ENCODE measurements around the gene BANK1.

BANK1 gene

GRCh38 chr4:101807351-101807750, 16.8 kb downstream of the BANK1 start:
- in situ Hi-C loops (cut with MboI; ENCODE audit: low sequenced_read_pairs), result no loop called here

GRCh38 chr4:101813604-101814003, 23.1 kb downstream of the BANK1 start:
- in situ Hi-C loops (cut with MboI; ENCODE audit: low sequenced_read_pairs), result no loop called here

GRCh38 chr4:101818362-101818761, 27.8 kb downstream of the BANK1 start:
- in situ Hi-C loops (cut with MboI; ENCODE audit: low sequenced_read_pairs), result no loop called here

DNA sequence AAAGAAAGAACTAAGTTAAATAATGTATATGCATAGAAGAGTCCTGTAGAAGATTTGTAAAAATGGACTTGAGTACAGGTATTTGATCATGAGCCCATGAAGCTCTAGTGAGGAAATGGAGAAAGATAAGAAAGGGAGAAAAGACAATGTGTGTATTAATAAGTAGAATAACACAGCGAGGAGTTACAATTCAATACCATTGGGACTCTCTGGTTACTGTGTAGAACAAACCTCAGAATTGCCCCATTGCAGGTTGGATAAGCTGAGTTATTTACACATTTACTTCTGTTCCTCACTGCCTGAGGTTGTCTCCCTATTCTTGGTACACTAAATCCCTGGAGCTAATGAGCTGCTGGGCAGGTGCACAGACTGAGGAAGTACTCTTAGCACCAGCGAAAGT, 33.3 kb downstream of the BANK1 start:
- in situ Hi-C loops (cut with MboI; ENCODE audit: low sequenced_read_pairs), result no loop called here

GRCh38 chr4:101824500-101824899, 34.0 kb downstream of the BANK1 start:
- in situ Hi-C loops (cut with MboI; ENCODE audit: low sequenced_read_pairs), result no loop called here

DNA sequence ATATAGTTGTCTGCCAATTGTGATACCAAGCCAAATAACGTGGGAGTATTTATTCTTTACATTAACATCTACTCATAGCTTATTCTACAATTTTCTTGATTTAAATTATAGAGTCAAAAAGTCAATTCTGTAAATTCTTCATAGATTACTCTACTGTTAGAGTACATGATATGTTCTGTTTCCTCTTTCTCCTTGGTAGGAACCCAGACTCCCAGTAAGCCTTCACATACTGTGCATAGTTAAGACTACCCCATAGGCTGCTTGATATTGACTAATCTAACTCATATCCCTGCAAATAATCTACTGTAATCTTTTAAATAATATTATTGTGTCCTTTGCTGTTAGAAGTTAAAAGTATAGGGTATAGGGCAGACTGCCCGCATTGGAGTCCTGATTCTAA, 35.4 kb downstream of the BANK1 start:
- in situ Hi-C loops (cut with MboI; ENCODE audit: low sequenced_read_pairs), result no loop called here

- in situ Hi-C loops (cut with MboI; ENCODE audit: low sequenced_read_pairs), result no loop called here
These were observed 41.3 kb downstream of the BANK1 start for GRCh38 chr4:101831816-101832215.

- in situ Hi-C loops (cut with MboI; ENCODE audit: low sequenced_read_pairs), result no loop called here
These were observed 43.0 kb downstream of the BANK1 start for GRCh38 chr4:101833480-101833879.

- in situ Hi-C loops (cut with MboI; ENCODE audit: low sequenced_read_pairs), result no loop called here
These were observed 44.8 kb downstream of the BANK1 start for GRCh38 chr4:101835121-101835904.

DNA sequence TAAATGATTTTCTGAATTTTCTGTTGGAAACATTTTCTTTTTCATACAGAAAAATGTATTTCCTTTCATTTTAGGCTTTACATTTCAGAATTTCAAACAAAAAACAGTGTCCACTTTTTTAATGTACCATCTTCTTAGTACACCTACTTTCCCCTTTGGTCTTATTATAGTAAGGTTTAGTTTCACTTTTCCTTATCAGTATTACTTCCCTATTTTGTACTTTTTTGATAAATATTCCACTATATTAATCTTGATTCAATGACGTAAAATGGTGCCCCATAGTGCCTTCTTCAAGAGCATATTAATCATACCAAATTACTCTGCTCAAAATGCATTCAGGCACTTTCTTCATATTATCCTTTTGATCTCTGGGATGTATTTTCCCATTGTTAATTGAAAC, 52.5 kb downstream of the BANK1 start:
- in situ Hi-C loops (cut with MboI; ENCODE audit: low sequenced_read_pairs), result no loop called here

GRCh38 chr4:101846550-101846949, 56.0 kb downstream of the BANK1 start:
- in situ Hi-C loops (cut with MboI; ENCODE audit: low sequenced_read_pairs), result no loop called here

- in situ Hi-C loops (cut with MboI; ENCODE audit: low sequenced_read_pairs), result no loop called here
These were observed 60.2 kb downstream of the BANK1 start for GRCh38 chr4:101850698-101851097.

DNA sequence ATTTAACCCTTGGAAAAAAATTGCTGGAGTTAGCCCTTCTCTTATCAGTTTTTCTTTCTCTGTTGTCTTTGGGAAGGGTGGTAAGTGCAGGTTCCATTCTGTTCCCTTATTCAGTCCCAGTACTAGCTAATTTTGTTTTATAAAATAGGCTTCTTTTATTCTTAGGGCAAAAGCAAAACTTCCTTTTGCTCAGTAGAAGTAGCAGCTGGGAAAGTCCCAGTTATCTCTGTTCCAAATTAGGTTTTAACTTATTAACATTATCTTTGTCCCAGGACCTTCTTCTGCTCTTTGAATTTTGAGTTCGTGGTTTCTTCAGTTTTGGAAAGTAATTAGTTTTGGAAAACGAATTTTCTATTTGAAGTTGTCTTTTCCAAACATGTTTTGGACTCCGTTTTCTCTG, 61.1 kb downstream of the BANK1 start:
- in situ Hi-C loops (cut with MboI; ENCODE audit: low sequenced_read_pairs), result no loop called here

DNA sequence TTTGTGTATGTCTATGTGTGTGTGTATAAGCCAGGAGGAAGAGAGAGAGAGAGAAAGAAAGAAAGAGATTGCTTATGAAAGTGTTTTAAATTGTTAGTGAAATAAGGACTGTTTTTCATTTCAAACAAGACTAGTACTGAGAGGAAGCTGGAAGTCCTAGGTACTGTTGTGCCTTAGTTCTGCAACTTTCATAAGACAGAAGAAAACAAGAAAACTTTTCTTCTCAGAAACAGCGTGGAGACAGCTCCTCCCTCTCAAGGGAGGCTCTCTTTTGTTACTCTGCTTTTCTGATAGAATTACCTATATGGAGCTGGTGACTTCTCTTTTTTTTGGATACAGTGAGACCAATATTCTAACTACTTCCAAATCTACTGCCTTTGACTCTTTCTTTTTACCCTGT, 62.5 kb downstream of the BANK1 start:
- in situ Hi-C loops (cut with MboI; ENCODE audit: low sequenced_read_pairs), result no loop called here

GRCh38 chr4:101853691-101854090, 63.2 kb downstream of the BANK1 start:
- in situ Hi-C loops (cut with MboI; ENCODE audit: low sequenced_read_pairs), result no loop called here

GRCh38 chr4:101855239-101855638, 64.7 kb downstream of the BANK1 start:
- in situ Hi-C loops (cut with MboI; ENCODE audit: low sequenced_read_pairs), result no loop called here

- in situ Hi-C loops (cut with MboI; ENCODE audit: low sequenced_read_pairs), result no loop called here
These were observed 65.6 kb downstream of the BANK1 start for GRCh38 chr4:101856149-101856548.

DNA sequence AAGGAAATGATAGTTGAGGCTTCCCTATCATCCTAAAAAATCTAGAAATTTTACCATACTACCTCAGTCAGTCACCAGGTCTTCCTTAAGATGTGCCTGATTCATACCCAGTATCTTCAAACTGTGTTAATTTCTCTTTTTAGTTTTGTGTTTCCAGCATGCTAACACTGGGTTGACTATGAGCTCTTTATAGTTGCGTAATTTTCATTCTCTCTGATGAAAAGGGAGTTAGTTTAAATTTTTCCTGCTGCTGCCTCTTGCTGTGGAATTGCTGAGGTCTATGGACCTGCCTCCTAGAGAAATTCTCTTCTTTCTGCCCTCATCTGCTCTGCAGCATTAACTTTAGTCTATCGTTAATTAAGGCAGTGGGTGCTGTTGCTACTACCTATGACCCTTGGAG, 66.6 kb downstream of the BANK1 start:
- in situ Hi-C loops (cut with MboI; ENCODE audit: low sequenced_read_pairs), result no loop called here

DNA sequence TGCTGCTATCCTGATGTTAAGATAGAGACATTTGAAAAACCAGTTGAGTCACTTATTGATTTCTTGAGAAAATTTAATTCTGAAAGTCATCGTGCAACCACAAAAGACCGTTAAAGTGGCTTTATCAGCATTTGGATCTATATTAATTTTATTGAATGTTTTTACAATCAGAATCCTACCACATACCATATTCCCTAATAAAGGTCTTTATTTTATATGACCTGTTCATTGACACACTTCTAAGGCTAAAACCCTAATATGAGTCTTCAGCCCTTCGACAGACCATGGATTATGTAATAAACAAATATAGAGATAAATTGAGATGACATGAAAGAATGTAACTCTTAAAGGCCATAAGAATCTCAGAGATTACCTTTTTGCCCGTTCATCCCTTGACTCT, 68.1 kb downstream of the BANK1 start:
- in situ Hi-C loops (cut with MboI; ENCODE audit: low sequenced_read_pairs), result no loop called here

GRCh38 chr4:101862595-101862994, 72.1 kb downstream of the BANK1 start:
- in situ Hi-C loops (cut with MboI; ENCODE audit: low sequenced_read_pairs), result no loop called here

DNA sequence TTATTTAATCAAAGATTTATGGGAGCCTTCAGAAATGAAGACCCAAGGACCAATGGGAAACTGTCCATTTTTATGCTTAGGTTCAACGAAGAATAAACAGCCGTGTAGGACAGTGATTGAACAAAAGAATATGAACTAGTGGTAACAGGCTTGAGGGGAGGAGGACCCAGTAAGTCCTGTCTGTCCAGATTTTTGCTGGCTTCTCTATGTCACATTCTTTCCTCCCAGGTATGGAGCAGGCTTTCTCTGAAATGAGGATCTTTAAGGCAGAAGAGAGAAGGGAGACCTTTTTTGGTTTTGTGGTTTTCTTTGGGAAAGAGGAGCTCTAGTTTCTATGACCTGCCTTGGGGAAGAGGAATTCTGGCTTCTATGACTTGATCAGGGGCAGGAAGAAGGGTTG, 74.1 kb downstream of the BANK1 start:
- in situ Hi-C loops (cut with MboI; ENCODE audit: low sequenced_read_pairs), result no loop called here

DNA sequence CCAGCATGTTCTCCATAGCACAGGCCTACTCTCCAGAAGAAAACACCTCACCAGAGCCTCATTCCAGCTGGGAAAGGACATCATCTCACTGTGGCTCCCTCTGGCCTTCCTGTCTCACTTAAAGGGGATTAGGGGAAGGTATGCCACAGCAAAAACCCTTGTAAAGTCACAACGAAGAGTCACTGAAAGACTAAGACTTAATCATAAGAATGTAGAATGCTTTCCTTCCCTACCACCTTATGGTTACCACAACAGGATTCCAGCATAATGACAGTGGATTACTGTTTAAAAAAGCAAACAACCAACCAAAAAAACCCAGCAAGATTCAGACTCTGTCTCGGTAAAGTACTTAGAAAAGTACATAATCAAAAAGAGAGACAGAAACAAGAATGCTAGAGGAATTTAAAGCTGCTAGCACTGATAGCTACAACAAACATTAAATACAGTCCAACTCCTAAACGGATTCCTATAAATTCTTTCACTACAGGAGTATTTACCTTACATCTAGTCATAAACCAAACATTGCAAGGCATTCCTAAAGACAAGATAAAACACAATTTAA, 75.1 kb downstream of the BANK1 start:
- in situ Hi-C loops (cut with MboI; ENCODE audit: low sequenced_read_pairs), result no loop called here

DNA sequence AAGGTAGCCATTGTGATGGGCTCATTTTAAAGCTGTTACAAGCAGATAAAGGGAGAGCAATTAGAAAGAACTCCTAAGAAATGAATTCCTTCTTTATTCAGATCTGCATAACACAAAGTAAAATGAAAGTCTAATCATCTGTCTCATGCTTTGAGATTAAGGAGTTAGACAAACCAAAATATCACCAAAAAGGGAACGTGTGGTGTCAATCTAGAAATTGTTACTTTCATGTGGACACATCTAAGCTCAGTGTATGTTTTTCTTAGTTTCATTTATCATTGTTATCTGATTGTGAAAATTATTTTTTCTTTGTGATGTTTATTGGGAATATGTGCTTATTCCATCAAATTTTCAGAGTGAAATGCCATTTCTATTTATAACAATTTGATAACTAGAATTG, 80.3 kb downstream of the BANK1 start:
- in situ Hi-C loops (cut with MboI; ENCODE audit: low sequenced_read_pairs), result no loop called here

Measured in HL-60/S4 treated with retinoic acid at 250 ng/mL for 4 days and 3 days (cell line).